LNCaP clone FGC (cell line): ENCODE data around the gene ZC2HC1B.

ENCODE experiments used
- DNase-seq: peaks from one replicate; pipeline ENCODE4 v3.0.0-alpha.2; 2011; ENCODE audit warnings: low read depth
- H3K4me3 ChIP-seq: 2 replicates; pipeline ENCODE4 v1.5.1; 2011; ENCODE audit warnings: mild to moderate bottlenecking, low read depth, low read length, control low read depth
- TF ChIP-seq, protein P1 (sequence below): IDR thresholded peaks from 2 replicates; pipeline ENCODE4 v1.5.1; 2012; ENCODE audit warnings: mild to moderate bottlenecking; ENCODE audit not compliant: control insufficient read depth, insufficient read depth; ENCODE audit errors: extremely low read depth

ZC2HC1B gene

GRCh38 chr6:143959927-143960326 is 95.7 kb downstream of the ZC2HC1B start:
- TF ChIP-seq, protein P1, sequence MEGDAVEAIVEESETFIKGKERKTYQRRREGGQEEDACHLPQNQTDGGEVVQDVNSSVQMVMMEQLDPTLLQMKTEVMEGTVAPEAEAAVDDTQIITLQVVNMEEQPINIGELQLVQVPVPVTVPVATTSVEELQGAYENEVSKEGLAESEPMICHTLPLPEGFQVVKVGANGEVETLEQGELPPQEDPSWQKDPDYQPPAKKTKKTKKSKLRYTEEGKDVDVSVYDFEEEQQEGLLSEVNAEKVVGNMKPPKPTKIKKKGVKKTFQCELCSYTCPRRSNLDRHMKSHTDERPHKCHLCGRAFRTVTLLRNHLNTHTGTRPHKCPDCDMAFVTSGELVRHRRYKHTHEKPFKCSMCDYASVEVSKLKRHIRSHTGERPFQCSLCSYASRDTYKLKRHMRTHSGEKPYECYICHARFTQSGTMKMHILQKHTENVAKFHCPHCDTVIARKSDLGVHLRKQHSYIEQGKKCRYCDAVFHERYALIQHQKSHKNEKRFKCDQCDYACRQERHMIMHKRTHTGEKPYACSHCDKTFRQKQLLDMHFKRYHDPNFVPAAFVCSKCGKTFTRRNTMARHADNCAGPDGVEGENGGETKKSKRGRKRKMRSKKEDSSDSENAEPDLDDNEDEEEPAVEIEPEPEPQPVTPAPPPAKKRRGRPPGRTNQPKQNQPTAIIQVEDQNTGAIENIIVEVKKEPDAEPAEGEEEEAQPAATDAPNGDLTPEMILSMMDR = no peak
- no peak for DNase-seq
- no peak overlapping the region for H3K4me3 ChIP-seq

GRCh38 chr6:143961066-143961465 is 96.8 kb downstream of the ZC2HC1B start:
- no peak overlapping the region for H3K4me3 ChIP-seq
- TF ChIP-seq, protein P1 = no peak
- DNase-seq = no peak

DNA sequence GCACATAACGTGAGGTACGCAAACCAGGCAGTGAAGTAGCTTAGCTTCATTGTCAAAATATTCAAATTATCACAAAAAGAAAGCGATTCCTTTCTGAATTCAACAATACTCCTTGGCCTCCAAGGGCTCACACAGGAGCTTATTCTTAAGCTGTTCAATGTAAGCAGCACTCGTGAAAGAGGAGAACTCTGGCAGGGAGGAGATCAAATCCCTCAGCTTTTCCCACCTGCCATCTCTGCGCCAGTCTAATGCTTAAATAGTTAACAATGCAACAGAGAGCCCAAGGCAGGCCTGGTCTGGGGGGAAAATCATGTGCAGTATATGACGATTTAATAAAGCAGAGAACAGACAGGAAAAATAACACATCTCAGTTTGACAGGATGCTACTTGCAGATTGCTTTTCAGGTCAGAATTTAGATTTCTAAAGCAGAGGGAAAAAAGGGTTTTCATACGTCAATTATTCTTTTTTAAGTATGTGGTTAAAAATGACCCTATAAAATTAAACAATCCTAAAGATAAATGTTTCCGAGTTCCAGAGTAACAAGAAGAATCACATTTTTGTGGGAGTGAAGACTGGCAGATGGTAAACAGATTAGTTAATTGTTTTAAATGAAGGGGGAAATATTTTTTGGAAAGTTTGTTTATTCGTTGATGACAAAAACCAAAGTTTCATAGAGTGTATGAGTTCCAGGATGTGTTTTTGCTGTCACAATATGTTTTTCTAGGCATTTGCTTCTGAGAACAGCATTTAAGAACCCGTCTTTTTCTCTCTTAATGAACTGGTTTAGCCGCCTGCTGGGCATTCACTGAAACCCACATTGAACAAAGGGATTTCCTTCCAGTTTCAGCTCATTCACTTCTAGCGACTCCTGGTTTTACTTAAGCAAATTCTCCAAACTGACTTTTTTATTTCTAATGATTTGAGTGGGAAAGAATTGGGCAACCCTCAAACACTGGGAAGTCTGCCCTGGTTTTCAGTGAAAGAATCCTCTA is 97.9 kb downstream of the ZC2HC1B start:
- TF ChIP-seq, protein P1 = no peak
- H3K4me3 ChIP-seq = no peak overlapping the region
- no peak for DNase-seq

DNA sequence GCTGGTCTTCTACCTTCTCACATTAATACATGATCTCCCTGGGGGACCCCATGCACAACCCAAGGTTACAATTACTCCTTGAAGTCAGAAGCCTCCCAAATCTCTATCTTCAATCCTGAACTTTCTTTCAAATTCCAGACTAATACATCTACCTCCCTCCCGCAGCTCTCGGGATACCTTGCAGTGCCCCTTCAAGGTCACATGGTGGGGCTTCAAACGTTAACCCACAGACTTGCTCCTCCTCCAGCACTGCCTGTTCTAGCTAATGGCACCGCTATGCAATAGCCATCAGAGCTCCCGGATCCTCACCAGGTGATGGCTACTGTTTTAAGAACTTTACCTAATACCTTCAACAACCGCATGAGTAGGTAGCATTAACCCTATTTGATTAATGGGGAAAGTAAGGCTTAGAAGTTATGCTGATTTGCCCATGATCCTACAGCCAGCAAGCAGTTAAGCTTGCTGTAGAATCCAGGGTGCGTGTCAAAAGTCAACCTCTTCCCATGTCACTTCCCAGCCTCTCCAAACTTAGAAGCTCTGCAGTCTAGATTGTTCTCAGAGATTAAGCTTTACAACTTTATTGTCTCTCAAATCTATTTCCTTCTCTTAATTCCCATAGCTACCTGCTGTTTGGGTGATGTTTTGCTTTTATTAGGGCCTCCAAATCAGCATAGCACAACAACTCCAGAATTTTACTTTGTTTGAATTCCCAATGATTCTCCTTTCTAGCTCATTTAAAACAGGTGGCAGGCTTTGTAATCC is 99.1 kb downstream of the ZC2HC1B start:
- DNase-seq = peak; percentile 41
- H3K4me3 ChIP-seq = no peak overlapping the region
- TF ChIP-seq, protein P1 = no peak

GRCh38 chr6:143964674-143965081 is 100.4 kb downstream of the ZC2HC1B start:
- no peak for DNase-seq
- no peak overlapping the region for H3K4me3 ChIP-seq
- TF ChIP-seq, protein P1 = no peak

- H3K4me3 ChIP-seq = no peak overlapping the region
- TF ChIP-seq, protein P1 = no peak
- DNase-seq = no peak
Measured at GRCh38 chr6:143965503-143966171, 101.4 kb downstream of the ZC2HC1B start.
